Neuronal stem cell (in vitro differentiated cells): ENCODE data around the gene PTPN4.

Source experiments
- DNase-seq: peaks from one replicate; pipeline ENCODE4 v3.0.0-alpha.2; 2013; ENCODE audit warnings: low spot score
- H2AFZ ChIP-seq: one replicate; pipeline ENCODE4 v1.6.1; 2013; ENCODE audit warnings: mild to moderate bottlenecking, low read length, inconsistent platforms
- H2AK5ac ChIP-seq: 2 replicates; pipeline ENCODE4 v1.6.1; 2013; ENCODE audit warnings: low read depth, mild to moderate bottlenecking, inconsistent platforms, low read length, moderate library complexity, mixed read lengths
- H2BK120ac ChIP-seq: 2 replicates; pipeline ENCODE4 v1.6.1; 2013; ENCODE audit warnings: low read depth, mild to moderate bottlenecking, inconsistent platforms, low read length, moderate library complexity, mixed read lengths
- H2BK12ac ChIP-seq: one replicate; pipeline ENCODE4 v1.6.1; 2013; ENCODE audit warnings: low read length, inconsistent platforms
- H2BK15ac ChIP-seq: 2 replicates; pipeline ENCODE4 v1.6.1; 2013; ENCODE audit warnings: mild to moderate bottlenecking, low read length, inconsistent platforms, mixed read lengths
- H2BK5ac ChIP-seq: one replicate; pipeline ENCODE4 v1.6.1; 2013; ENCODE audit warnings: inconsistent platforms, mild to moderate bottlenecking, low read length, moderate library complexity
- H3K14ac ChIP-seq: one replicate; pipeline ENCODE4 v1.6.1; 2013; ENCODE audit warnings: low read length, inconsistent platforms
- H3K18ac ChIP-seq: 2 replicates; pipeline ENCODE4 v1.6.1; 2013; ENCODE audit warnings: low read length, inconsistent platforms
- H3K23ac ChIP-seq: 2 replicates; pipeline ENCODE4 v1.6.1; 2013; ENCODE audit warnings: low read depth, mild to moderate bottlenecking, mixed read lengths, low read length, inconsistent platforms; ENCODE audit not compliant: poor library complexity
- H3K27ac ChIP-seq: replicated peaks from 3 replicates; pipeline ENCODE4 v1.5.1; 2013; ENCODE audit warnings: low read length, inconsistent platforms
- H3K27me3 ChIP-seq, 3 experiments: 2 replicates each; pipeline ENCODE4 v1.6.1; 2013; ENCODE audit warnings: low read length in 3 of 3, mild to moderate bottlenecking in 2 of 3, inconsistent platforms in 1 of 3, low read depth in 1 of 3, mixed read lengths in 1 of 3, moderate library complexity in 1 of 3; ENCODE audit not compliant: control insufficient read depth in 3 of 3, insufficient read depth in 3 of 3
- H3K36me3 ChIP-seq, 2 donors: replicated peaks in 1 of 2; 2 replicates each; pipeline ENCODE4 v1.6.1; 2013; ENCODE audit warnings: low read length in 2 of 2; ENCODE audit not compliant: control insufficient read depth in 2 of 2, insufficient read depth in 2 of 2
- H3K4ac ChIP-seq: 2 replicates; pipeline ENCODE4 v1.6.1; 2013; ENCODE audit warnings: inconsistent platforms, mild to moderate bottlenecking, low read length, moderate library complexity
- H3K4me1 ChIP-seq, 2 donors: 1 replicate in 1 of 2; 2 replicates in 1 of 2; pipeline ENCODE4 v1.6.1; 2013; ENCODE audit warnings: low read length in 2 of 2, low read depth in 1 of 2; ENCODE audit not compliant: control insufficient read depth in 2 of 2, insufficient read depth in 1 of 2
- H3K4me2 ChIP-seq: one replicate; pipeline ENCODE4 v1.6.1; 2013; ENCODE audit warnings: mild to moderate bottlenecking, low read length, inconsistent platforms; ENCODE audit not compliant: insufficient read depth, poor library complexity, severe bottlenecking
- H3K4me3 ChIP-seq, 2 donors: 2 replicates each; pipeline ENCODE4 v1.5.1; 2013; ENCODE audit warnings: low read length in 2 of 2, mild to moderate bottlenecking in 2 of 2, inconsistent platforms in 1 of 2, moderate library complexity in 1 of 2
- H3K79me1 ChIP-seq: one replicate; pipeline ENCODE4 v1.6.1; 2013; ENCODE audit warnings: low read depth, mild to moderate bottlenecking, inconsistent platforms, low read length, moderate library complexity
- H3K9ac ChIP-seq: one replicate; pipeline ENCODE4 v1.6.1; 2013; ENCODE audit warnings: mild to moderate bottlenecking, low read depth, low read length, inconsistent platforms; ENCODE audit not compliant: poor library complexity
- H3K9me3 ChIP-seq, 2 donors: replicated peaks in 1 of 2; 2 replicates each; pipeline versions ENCODE3 to v1.6.1; 2013; ENCODE audit warnings: low read length in 2 of 2, mild to moderate bottlenecking in 2 of 2, inconsistent platforms in 1 of 2, low read depth in 1 of 2, mixed read lengths in 1 of 2, moderate library complexity in 1 of 2; ENCODE audit not compliant: control insufficient read depth in 2 of 2, insufficient read depth in 1 of 2
- H4K8ac ChIP-seq: one replicate; pipeline ENCODE4 v1.6.1; 2013; ENCODE audit warnings: low read depth, mild to moderate bottlenecking, inconsistent platforms, low read length, moderate library complexity
- H4K91ac ChIP-seq: one replicate; pipeline ENCODE4 v1.6.1; 2013; ENCODE audit warnings: low read length, low read depth, mild to moderate bottlenecking, inconsistent platforms; ENCODE audit not compliant: poor library complexity
- WGBS, 2 donors: extraction: QIAGEN DNeasy Blood & Tissue Kit; methylation state at CpG; one replicate each; pipeline ENCODE4 v1.1.7; 2013; ENCODE audit warnings: missing lambda C conversion rate in 2 of 2, mixed read lengths in 1 of 2; ENCODE audit not compliant: insufficient read length in 2 of 2, insufficient replicate concordance in 1 of 2; ENCODE audit errors: extremely low coverage in 2 of 2; 5-methylcytosine and 5-hydroxymethylcytosine counted together

PTPN4 gene

GRCh38 chr2:119769645-119770044 lies 9.9 kb downstream of the PTPN4 start:
- Histone ChIP-seq H3K14ac (no peak overlapping the region), H3K4me2 (no peak overlapping the region), H2AFZ (no peak overlapping the region), H3K36me3 (peaks cover 0 to 2% of the 10 kb centered on the region in 2 donors), H3K4me3 (no peak overlapping the region), H2BK15ac (no peak overlapping the region), H2BK120ac (no peak overlapping the region), H2AK5ac (no peak overlapping the region), H3K4ac (no peak overlapping the region), H3K9ac (no peak overlapping the region), H3K18ac (no peak overlapping the region), H3K79me1 (no peaks in the 10 kb centered on the region), H4K8ac (no peak overlapping the region), H3K4me1 (peaks cover 0 to 2% of the 10 kb centered on the region in 2 donors), H2BK5ac (no peak overlapping the region), H3K27me3 (no peaks in the 10 kb centered on the region), H3K9me3 (peaks cover 0 to 13% of the 10 kb centered on the region in 2 donors), H4K91ac (no peak overlapping the region), H3K23ac (no peak overlapping the region), H2BK12ac (no peak overlapping the region), H3K27ac (no peak overlapping the region)
- no CpG with 5 or more reads among the region's 3 CpGs for whole genome bisulfite sequencing, 2 donors
- DNase-seq, result no peak

DNA sequence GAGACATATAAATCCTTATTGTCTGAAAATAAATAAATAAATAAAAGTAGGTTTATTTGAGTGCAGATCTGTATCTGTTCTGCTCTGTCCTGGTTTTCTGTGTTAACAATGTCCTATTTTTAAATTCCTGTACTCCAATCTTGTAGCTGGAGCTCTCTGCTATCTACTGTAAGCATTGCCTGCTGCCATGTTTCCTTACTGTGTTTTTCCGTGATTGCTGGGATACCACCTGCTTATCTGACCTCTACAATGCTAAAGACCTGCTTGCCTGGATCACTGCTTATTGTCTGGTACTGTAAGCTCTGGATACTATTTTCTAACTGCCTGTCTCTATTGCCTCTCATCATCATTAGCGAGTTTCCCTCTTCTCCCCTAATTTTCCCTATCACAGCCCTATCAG lies 11.6 kb downstream of the PTPN4 start:
- Histone ChIP-seq H4K91ac (no peak overlapping the region), H2AK5ac (no peak overlapping the region), H2BK15ac (no peak overlapping the region), H3K27ac (no peak overlapping the region), H3K9ac (no peak overlapping the region), H2BK120ac (no peak overlapping the region), H2BK5ac (no peak overlapping the region), H3K79me1 (no peaks in the 10 kb centered on the region), H3K36me3 (peaks cover 0 to 2% of the 10 kb centered on the region in 2 donors), H3K4me3 (no peak overlapping the region), H3K27me3 (no peaks in the 10 kb centered on the region), H3K14ac (no peak overlapping the region), H3K4me1 (peaks cover 0 to 2% of the 10 kb centered on the region in 2 donors), H3K9me3 (peaks cover 0 to 13% of the 10 kb centered on the region in 2 donors), H3K4ac (no peak overlapping the region), H4K8ac (no peak overlapping the region), H3K18ac (no peak overlapping the region), H2AFZ (no peak overlapping the region), H2BK12ac (no peak overlapping the region), H3K4me2 (no peak overlapping the region), H3K23ac (no peak overlapping the region)
- no CpG with 5 or more reads among the region's 2 CpGs for WGBS, 2 donors
- DNase-seq, result no peak

GRCh38 chr2:119772128-119772527 lies 12.4 kb downstream of the PTPN4 start:
- Histone ChIP-seq H3K9me3 (peaks cover 0 to 13% of the 10 kb centered on the region in 2 donors), H3K9ac (no peak overlapping the region), H3K4ac (no peak overlapping the region), H2AFZ (no peak overlapping the region), H3K4me3 (no peak overlapping the region), H2AK5ac (no peak overlapping the region), H3K14ac (no peak overlapping the region), H4K91ac (no peak overlapping the region), H2BK120ac (no peak overlapping the region), H3K27ac (no peak overlapping the region), H4K8ac (no peak overlapping the region), H3K23ac (no peak overlapping the region), H3K36me3 (peaks cover 0 to 2% of the 10 kb centered on the region in 2 donors), H2BK12ac (no peak overlapping the region), H3K4me1 (peaks cover 0 to 2% of the 10 kb centered on the region in 2 donors), H3K4me2 (no peak overlapping the region), H3K18ac (no peak overlapping the region), H3K27me3 (no peaks in the 10 kb centered on the region), H2BK5ac (no peak overlapping the region), H3K79me1 (no peaks in the 10 kb centered on the region), H2BK15ac (no peak overlapping the region)
- no CpG with 5 or more reads among the region's 2 CpGs for WGBS, 2 donors
- no peak for DNase-seq

- WGBS, 2 donors, result no CpG with 5 or more reads among the region's 4 CpGs
Observed at GRCh38 chr2:119772767-119773166, 13.0 kb downstream of the PTPN4 start.

More at GRCh38 chr2:119772767-119773166, 13.0 kb downstream of the PTPN4 start:
- Histone ChIP-seq H3K27me3 (no peaks in the 10 kb centered on the region), H3K79me1 (no peaks in the 10 kb centered on the region), H3K9ac (no peak overlapping the region), H2AFZ (no peak overlapping the region), H4K91ac (no peak overlapping the region), H3K36me3 (peaks cover 0 to 2% of the 10 kb centered on the region in 2 donors), H3K27ac (no peak overlapping the region), H2AK5ac (no peak overlapping the region), H3K4me2 (no peak overlapping the region), H3K9me3 (peaks cover 0 to 13% of the 10 kb centered on the region in 2 donors), H3K4ac (no peak overlapping the region), H2BK15ac (no peak overlapping the region), H2BK5ac (no peak overlapping the region), H3K4me1 (peaks cover 0 to 2% of the 10 kb centered on the region in 2 donors), H4K8ac (no peak overlapping the region), H3K18ac (no peak overlapping the region), H3K23ac (no peak overlapping the region), H2BK120ac (no peak overlapping the region), H3K4me3 (no peak overlapping the region), H2BK12ac (no peak overlapping the region), H3K14ac (no peak overlapping the region)
- no peak for DNase-seq
